Endothelial cell of umbilical vein (primary cell): Measurements from ENCODE around the gene HYPK.

Experiments
- CTCF ChIP-seq, 2 donors: IDR thresholded peaks; 1 replicate in 1 of 2; 2 replicates in 1 of 2; pipeline ENCODE4 v1.5.1; 2011; ENCODE audit warnings: low read length in 2 of 2, mild to moderate bottlenecking in 2 of 2, moderate library complexity in 2 of 2, control low read depth in 1 of 2, inconsistent platforms in 1 of 2, low read depth in 1 of 2; ENCODE audit not compliant: insufficient read depth in 1 of 2; ENCODE audit errors: extremely low read depth in 1 of 2
- EZH2 ChIP-seq: IDR thresholded peaks from 2 replicates; pipeline ENCODE4 v1.6.1; 2012; ENCODE audit warnings: borderline replicate concordance, low read depth, mild to moderate bottlenecking, moderate library complexity, low read length, inconsistent platforms; ENCODE audit not compliant: severe bottlenecking
- JUN ChIP-seq: IDR thresholded peaks from 2 replicates; pipeline ENCODE4 v1.6.1; 2011; ENCODE audit warnings: borderline replicate concordance, low read depth; ENCODE audit not compliant: insufficient read length, insufficient read depth
- MAX ChIP-seq: IDR thresholded peaks from 2 replicates; pipeline ENCODE4 v1.6.1; 2011; ENCODE audit not compliant: insufficient read depth, insufficient read length
- MYC ChIP-seq: IDR thresholded peaks from one replicate; pipeline ENCODE4 v1.6.1; 2011; ENCODE audit warnings: mild to moderate bottlenecking, low read depth, low read length
- POLR2A ChIP-seq: IDR thresholded peaks from 2 replicates; pipeline ENCODE4 v1.6.1; 2012; ENCODE audit warnings: low read depth, mild to moderate bottlenecking, control low read depth, low read length
- POLR2AphosphoS5 ChIP-seq: IDR thresholded peaks from 2 replicates; pipeline ENCODE4 v1.6.1; 2012; ENCODE audit warnings: low read depth, mild to moderate bottlenecking, control low read depth, low read length, moderate library complexity; ENCODE audit not compliant: insufficient read depth

GRCh38 chr15:43794269-43795037 lies 5.9 kb upstream of the HYPK start:
- TF ChIP-seq CTCF (IDR thresholded peaks at IDR 0.05; ENCODE audit: extremely low read depth in 1 of 2, insufficient read depth in 1 of 2, low read depth in 1 of 2, low read length in 2 of 2) (no peak), POLR2AphosphoS5 (no peak), POLR2A (no peak), MYC (no peak), JUN (no peak), MAX (no peak), EZH2 (no peak)
